Keratinocyte (primary cell): ENCODE data around the gene HLX. TPM values are rescaled to one million over a fixed set of nuclear protein-coding genes. Genes with fewer than 3 reads are reported as not detected.

Experiments
- DNase-seq: peaks from one replicate; pipeline ENCODE4 v3.0.0-alpha.2; 2011; ENCODE audit warnings: low read depth, missing footprints, low spot score
- FAIRE-seq: peaks from 2 replicates; lab custom pipeline; 2011; peaks lifted over from hg19 to GRCh38; lab: Jason Lieb, UNC
- H2AFZ ChIP-seq: 2 replicates; pipeline ENCODE4 v1.6.0; 2012; ENCODE audit warnings: low read length, control low read depth, inconsistent platforms; ENCODE audit not compliant: control insufficient read depth
- H3K27ac ChIP-seq: 2 replicates; pipeline ENCODE4 v1.5.1; 2011; ENCODE audit warnings: low read length; ENCODE audit not compliant: control insufficient read depth, insufficient read depth
- H3K27me3 ChIP-seq: 3 replicates; pipeline ENCODE4 v1.6.0; 2011; ENCODE audit warnings: low read length; ENCODE audit not compliant: control insufficient read depth, insufficient read depth; ENCODE audit errors: extremely low read depth
- H3K36me3 ChIP-seq, 2 experiments: 2 replicates in 1 of 2; 3 replicates in 1 of 2; pipeline ENCODE4 v1.5.1; 2011; ENCODE audit warnings: low read length in 2 of 2, mild to moderate bottlenecking in 1 of 2; ENCODE audit not compliant: control insufficient read depth in 2 of 2, insufficient read depth in 2 of 2; ENCODE audit errors: extremely low read depth in 1 of 2
- H3K4me1 ChIP-seq: 3 replicates; pipeline ENCODE4 v1.5.1; 2011; ENCODE audit warnings: low read length; ENCODE audit not compliant: control insufficient read depth, insufficient read depth; ENCODE audit errors: extremely low read depth
- H3K4me2 ChIP-seq: 3 replicates; pipeline ENCODE4 v1.6.0; 2011; ENCODE audit warnings: low read depth, low read length; ENCODE audit not compliant: control insufficient read depth, insufficient read depth; ENCODE audit errors: extremely low read depth
- H3K4me3 ChIP-seq, 3 experiments: fragments of 200-600 bp in 1 of 3; sonication (generic) in 1 of 3; 2 replicates in 2 of 3; 3 replicates in 1 of 3; pipeline ENCODE4 v1.5.1; 2011 to 2016; ENCODE audit warnings: low read length in 3 of 3, mild to moderate bottlenecking in 3 of 3, control low read depth in 2 of 3, inconsistent platforms in 1 of 3, low read depth in 1 of 3, mixed read lengths in 1 of 3, mixed run types in 1 of 3, moderate library complexity in 1 of 3; ENCODE audit not compliant: control insufficient read depth in 2 of 3, insufficient read depth in 2 of 3; ENCODE audit errors: extremely low read depth in 1 of 3
- H3K79me2 ChIP-seq: 2 replicates; pipeline ENCODE4 v1.6.0; 2012; ENCODE audit warnings: low read length; ENCODE audit not compliant: control insufficient read depth, insufficient read depth
- H3K9ac ChIP-seq: 3 replicates; pipeline ENCODE4 v1.6.0; 2011; ENCODE audit warnings: low read length; ENCODE audit not compliant: control insufficient read depth, insufficient read depth; ENCODE audit errors: extremely low read depth
- H3K9me1 ChIP-seq: 3 replicates; pipeline ENCODE4 v1.6.0; 2011; ENCODE audit warnings: low read length; ENCODE audit not compliant: control insufficient read depth, insufficient read depth; ENCODE audit errors: extremely low read depth
- H3K9me3 ChIP-seq: 2 replicates; pipeline ENCODE4 v1.5.1; 2012; ENCODE audit warnings: low read depth, low read length; ENCODE audit not compliant: control insufficient read depth
- H4K20me1 ChIP-seq: 3 replicates; pipeline ENCODE4 v1.6.0; 2011; ENCODE audit warnings: low read length; ENCODE audit not compliant: control insufficient read depth, insufficient read depth; ENCODE audit errors: extremely low read depth
- EZH2 ChIP-seq: IDR thresholded peaks from one replicate; pipeline ENCODE4 v1.6.1; 2012; ENCODE audit warnings: inconsistent platforms, mild to moderate bottlenecking, low read length, moderate library complexity
- dilution Hi-C: fragments of 300-500 bp; cut with MboI; formaldehyde crosslinking; loops from one replicate; pipeline ENCODE4 v1.7.0; 2020; ENCODE audit warnings: low sequenced_read_pairs; ENCODE audit not compliant: extremely low pct_ligation_motif_present
- polyA plus RNA-seq, 5 experiments: library from polyadenylated mRNA; depleted of rRNA in 3 of 5; stranded (reverse) in 3 of 5; stranded (forward) in 1 of 5; unstranded in 1 of 5; fragments of >200 nt; gene quantifications; 1 replicate in 1 of 5; 2 replicates in 3 of 5; 3 replicates in 1 of 5; pipeline versions ENCODE4 v1.2.1 to v1.2.3, GENCODE V29; 2011 to 2012; ENCODE audit warnings: missing spikeins in 2 of 5, low read depth in 1 of 5, low replicate concordance in 1 of 5
- TF ChIP-seq, protein P1 (sequence below), 3 experiments: IDR thresholded peaks in 1 of 3; conservative IDR thresholded peaks in 1 of 3; optimal IDR thresholded peaks in 1 of 3; 2 replicates in 2 of 3; 3 replicates in 1 of 3; pipeline versions ENCODE3 to v1.5.1; 2011; ENCODE audit warnings: low read length in 3 of 3, mild to moderate bottlenecking in 3 of 3, moderate library complexity in 2 of 3, control low read depth in 1 of 3, inconsistent platforms in 1 of 3; ENCODE audit not compliant: insufficient read depth in 2 of 3; ENCODE audit errors: extremely low read depth in 1 of 3

The HLX gene
- polyA plus RNA-seq, 1 donor (not counting 4 experiments of a cell fraction or from before 2014, with no cell fraction given) = not detected

DNA sequence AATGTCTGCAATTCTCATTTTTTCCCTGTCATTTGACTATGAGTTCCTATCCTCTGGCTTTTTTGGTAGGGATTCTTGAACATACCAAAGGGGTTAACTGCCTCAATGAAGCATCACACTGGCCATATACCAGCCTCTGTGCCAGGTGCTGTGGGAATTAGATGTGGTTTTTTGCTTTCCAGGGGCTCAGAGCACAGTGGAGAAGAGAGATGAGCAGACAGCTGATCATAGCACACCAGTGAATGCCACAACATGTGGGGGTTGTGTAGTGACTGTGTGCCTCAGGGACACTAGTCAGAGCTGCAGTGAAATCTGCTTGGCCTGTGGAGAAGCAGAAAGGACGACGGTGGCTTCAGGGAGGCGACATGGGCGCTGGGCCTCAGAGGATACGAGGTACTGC is 30.8 kb downstream of the HLX start:
- dilution Hi-C loops = no loop called here
- no peak overlapping the region for H2AFZ ChIP-seq
- no peaks in the 10 kb centered on the region for H3K9me3 ChIP-seq
- no peaks in the 10 kb centered on the region for H3K4me1 ChIP-seq
- no peaks in the 10 kb centered on the region for H3K79me2 ChIP-seq
- DNase-seq (no peak), FAIRE-seq (no peak)
- H4K20me1 ChIP-seq = no peaks in the 10 kb centered on the region
- H3K4me2 ChIP-seq = no peak overlapping the region
- no peak overlapping the region for H3K4me3 ChIP-seq
- no peaks in the 10 kb centered on the region for H3K9me1 ChIP-seq
- no peaks in the 10 kb centered on the region for H3K36me3 ChIP-seq
- no peak overlapping the region for H3K9ac ChIP-seq
- no peak overlapping the region for H3K27ac ChIP-seq
- no peaks in the 10 kb centered on the region for H3K27me3 ChIP-seq
- TF ChIP-seq EZH2 = no peak
- TF ChIP-seq, protein P1, sequence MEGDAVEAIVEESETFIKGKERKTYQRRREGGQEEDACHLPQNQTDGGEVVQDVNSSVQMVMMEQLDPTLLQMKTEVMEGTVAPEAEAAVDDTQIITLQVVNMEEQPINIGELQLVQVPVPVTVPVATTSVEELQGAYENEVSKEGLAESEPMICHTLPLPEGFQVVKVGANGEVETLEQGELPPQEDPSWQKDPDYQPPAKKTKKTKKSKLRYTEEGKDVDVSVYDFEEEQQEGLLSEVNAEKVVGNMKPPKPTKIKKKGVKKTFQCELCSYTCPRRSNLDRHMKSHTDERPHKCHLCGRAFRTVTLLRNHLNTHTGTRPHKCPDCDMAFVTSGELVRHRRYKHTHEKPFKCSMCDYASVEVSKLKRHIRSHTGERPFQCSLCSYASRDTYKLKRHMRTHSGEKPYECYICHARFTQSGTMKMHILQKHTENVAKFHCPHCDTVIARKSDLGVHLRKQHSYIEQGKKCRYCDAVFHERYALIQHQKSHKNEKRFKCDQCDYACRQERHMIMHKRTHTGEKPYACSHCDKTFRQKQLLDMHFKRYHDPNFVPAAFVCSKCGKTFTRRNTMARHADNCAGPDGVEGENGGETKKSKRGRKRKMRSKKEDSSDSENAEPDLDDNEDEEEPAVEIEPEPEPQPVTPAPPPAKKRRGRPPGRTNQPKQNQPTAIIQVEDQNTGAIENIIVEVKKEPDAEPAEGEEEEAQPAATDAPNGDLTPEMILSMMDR (optimal IDR thresholded peaks at IDR 0.05 in 1 of 3, IDR thresholded peaks at IDR 0.05 in 1 of 3, conservative IDR thresholded peaks at IDR 0.05 in 1 of 3; ENCODE audit: extremely low read depth in 1 of 3, insufficient read depth in 2 of 3, low read length in 3 of 3) = no peak

DNA sequence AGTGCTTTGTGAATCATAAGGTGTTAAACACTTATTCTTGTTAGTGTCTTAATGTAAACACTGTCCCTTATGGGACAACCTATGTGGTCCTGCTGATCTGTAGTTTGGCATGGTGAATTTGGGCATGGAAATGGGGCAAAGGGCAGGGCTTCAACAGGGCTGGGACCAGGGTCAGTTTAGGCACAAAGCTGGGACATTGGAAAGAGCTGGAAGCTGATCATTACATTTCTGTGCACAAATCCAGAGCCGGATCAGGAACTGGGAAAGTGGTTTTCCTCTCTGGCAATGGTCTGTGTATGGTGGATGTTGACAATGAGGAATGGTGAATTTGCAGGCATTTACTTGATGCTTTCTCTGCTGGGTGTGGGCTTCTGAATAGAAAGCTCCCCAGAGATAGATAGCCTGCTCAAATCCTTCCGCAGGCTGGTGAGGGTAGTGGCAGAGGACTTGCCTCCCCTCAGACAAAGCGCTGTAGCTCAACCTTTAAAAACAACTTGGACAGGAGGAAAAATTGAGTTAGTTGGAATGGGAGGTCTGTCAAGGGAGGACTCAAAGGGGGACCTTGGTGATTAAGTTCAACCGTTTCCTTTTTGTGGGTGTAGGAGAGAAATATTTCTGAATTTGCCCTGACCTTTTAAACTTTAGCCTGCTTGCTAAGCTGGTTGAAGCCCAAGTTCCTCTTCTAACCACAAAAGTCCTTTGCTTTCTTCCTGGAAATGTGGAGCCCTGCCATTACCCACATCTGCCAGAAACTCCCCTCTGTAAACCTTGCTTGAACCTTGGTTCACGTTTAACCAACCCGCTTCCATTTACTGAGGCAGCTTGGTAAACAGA is 35.3 kb downstream of the HLX start:
- no peak overlapping the region for H3K4me2 ChIP-seq
- no peak overlapping the region for H2AFZ ChIP-seq
- no peak for DNase-seq
- H3K27ac ChIP-seq = no peak overlapping the region
- TF ChIP-seq, protein P1 (optimal IDR thresholded peaks at IDR 0.05 in 1 of 3, IDR thresholded peaks at IDR 0.05 in 1 of 3, conservative IDR thresholded peaks at IDR 0.05 in 1 of 3; ENCODE audit: extremely low read depth in 1 of 3, insufficient read depth in 2 of 3, low read length in 3 of 3) = no peak
- no peak for TF ChIP-seq EZH2
- H3K4me3 ChIP-seq = no peak overlapping the region
- no peaks in the 10 kb centered on the region for H3K9me1 ChIP-seq
- H4K20me1 ChIP-seq = no peaks in the 10 kb centered on the region
- no peaks in the 10 kb centered on the region for H3K9me3 ChIP-seq
- peaks cover 4% of the 10 kb centered on the region for H3K27me3 ChIP-seq
- H3K4me1 ChIP-seq = no peaks in the 10 kb centered on the region
- H3K36me3 ChIP-seq = no peaks in the 10 kb centered on the region
- H3K79me2 ChIP-seq = no peaks in the 10 kb centered on the region
- dilution Hi-C loops = no loop called here
- no peak for FAIRE-seq
- H3K9ac ChIP-seq = no peak overlapping the region
